Activated naive CD4-positive, alpha-beta T cell treated with anti-CD3 and anti-CD28 coated beads, Interleukin-2, amount 50 U/mL, for 24 hours (primary cell): ENCODE data around the gene WDR88.

Source experiments
- H3K27ac Mint-ChIP-seq: one replicate; pipeline ENCODE4 v1.8.0; 2021; ENCODE audit warnings: mild to moderate bottlenecking, mixed read lengths
- H3K27me3 Mint-ChIP-seq: one replicate; pipeline ENCODE4 v1.8.0; 2021; ENCODE audit warnings: mixed read lengths
- H3K36me3 Mint-ChIP-seq: one replicate; pipeline ENCODE4 v1.8.0; 2021; ENCODE audit warnings: mixed read lengths
- H3K4me1 Mint-ChIP-seq: one replicate; pipeline ENCODE4 v1.8.0; 2021; ENCODE audit warnings: mixed read lengths
- H3K4me3 Mint-ChIP-seq: one replicate; pipeline ENCODE4 v1.8.0; 2021; ENCODE audit warnings: mild to moderate bottlenecking, mixed read lengths
- H3K9me3 Mint-ChIP-seq: one replicate; pipeline ENCODE4 v1.8.0; 2021; ENCODE audit warnings: mixed read lengths

WDR88 gene

DNA sequence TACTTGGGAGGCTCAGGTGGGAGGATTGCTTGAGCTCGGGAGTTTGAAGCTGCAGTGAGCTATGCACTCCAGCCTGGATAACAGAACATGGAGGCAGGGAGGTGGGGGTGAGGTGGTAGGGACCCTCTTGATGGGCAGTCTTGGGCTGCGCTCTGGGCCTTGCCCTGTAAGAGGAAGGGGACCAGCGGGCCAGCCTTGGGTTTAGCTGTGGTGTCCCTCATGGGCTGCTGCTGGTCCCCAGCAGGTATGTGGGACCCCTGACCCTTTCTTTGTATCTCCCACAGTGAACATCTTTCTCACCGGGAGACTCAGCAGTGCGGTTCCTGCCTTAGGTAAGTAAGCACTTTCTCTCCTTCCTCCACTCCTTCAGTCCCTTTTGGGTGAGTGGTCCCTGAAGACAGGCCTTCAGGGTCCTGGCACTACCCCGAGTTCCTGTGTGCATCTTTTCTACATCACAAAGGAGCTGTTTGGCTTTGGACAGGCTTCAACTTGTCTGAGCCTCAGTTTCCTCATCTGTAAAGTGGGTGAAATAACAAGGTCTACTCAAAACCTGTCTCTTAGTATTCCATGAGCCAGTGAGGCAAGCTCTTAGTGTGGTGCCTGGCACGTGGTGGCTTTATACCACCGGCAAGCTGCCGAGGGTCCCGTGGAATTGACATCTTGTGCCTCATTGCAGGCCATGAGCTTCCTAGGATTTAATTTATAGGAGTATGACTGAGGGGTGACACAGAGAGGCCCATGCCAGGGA lies 64.7 kb downstream of the WDR88 start:
- Mint-ChIP-seq H3K4me3 (no peak overlapping the region), H3K27ac (no peak overlapping the region), H3K27me3 (peaks cover 19% of the 10 kb centered on the region), H3K9me3 (no peaks in the 10 kb centered on the region), H3K36me3 (no peaks in the 10 kb centered on the region), H3K4me1 (no peaks in the 10 kb centered on the region)

DNA sequence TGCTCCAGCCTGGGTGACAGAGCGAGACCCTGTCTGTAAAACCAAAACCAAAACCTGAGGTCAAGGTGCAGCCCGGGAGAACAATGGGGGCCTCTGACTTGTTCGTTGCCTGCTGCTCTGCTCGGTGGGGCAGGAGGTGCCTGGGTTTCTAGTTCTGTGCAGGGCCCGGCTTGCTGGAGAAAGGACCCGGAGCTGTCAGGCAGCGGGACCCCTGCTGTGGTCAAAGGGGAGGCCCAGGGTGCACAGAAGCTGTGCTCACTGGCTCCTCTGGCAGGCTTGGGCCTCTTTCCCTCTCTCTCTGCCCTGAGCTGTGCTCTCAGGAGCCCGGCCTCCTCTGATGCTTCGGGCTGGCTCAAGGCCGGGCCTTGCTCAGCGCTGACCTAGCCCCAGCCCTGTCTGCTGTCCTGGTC lies 65.7 kb downstream of the WDR88 start:
- Mint-ChIP-seq H3K4me1 (no peaks in the 10 kb centered on the region), H3K27ac (no peak overlapping the region), H3K4me3 (no peak overlapping the region), H3K36me3 (no peaks in the 10 kb centered on the region), H3K27me3 (peaks cover 13% of the 10 kb centered on the region), H3K9me3 (no peaks in the 10 kb centered on the region)

DNA sequence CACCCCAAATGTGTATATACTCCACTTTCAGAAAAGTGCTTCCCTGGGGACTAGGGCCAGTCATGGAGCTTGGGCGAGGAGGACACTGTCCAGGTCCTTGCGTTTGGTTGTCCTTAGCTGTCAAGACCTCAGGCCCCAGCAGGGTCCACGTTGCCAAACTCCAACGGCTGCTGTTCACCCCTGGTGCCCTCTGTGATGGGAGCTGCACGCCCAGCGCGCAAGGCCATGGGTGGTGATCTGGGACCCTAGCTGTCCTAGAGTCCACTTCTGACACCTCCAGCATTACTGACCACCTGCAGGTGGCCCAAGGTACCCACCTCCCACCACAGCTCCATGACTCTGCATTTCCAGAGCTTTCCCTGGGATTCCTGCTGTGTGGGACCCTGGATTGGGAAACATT lies 66.3 kb downstream of the WDR88 start:
- H3K27me3 Mint-ChIP-seq: peaks cover 9% of the 10 kb centered on the region
- H3K36me3 Mint-ChIP-seq: no peaks in the 10 kb centered on the region
- no peaks in the 10 kb centered on the region for H3K4me1 Mint-ChIP-seq
- no peaks in the 10 kb centered on the region for H3K9me3 Mint-ChIP-seq
- no peak overlapping the region for H3K4me3 Mint-ChIP-seq
- H3K27ac Mint-ChIP-seq: no peak overlapping the region

DNA sequence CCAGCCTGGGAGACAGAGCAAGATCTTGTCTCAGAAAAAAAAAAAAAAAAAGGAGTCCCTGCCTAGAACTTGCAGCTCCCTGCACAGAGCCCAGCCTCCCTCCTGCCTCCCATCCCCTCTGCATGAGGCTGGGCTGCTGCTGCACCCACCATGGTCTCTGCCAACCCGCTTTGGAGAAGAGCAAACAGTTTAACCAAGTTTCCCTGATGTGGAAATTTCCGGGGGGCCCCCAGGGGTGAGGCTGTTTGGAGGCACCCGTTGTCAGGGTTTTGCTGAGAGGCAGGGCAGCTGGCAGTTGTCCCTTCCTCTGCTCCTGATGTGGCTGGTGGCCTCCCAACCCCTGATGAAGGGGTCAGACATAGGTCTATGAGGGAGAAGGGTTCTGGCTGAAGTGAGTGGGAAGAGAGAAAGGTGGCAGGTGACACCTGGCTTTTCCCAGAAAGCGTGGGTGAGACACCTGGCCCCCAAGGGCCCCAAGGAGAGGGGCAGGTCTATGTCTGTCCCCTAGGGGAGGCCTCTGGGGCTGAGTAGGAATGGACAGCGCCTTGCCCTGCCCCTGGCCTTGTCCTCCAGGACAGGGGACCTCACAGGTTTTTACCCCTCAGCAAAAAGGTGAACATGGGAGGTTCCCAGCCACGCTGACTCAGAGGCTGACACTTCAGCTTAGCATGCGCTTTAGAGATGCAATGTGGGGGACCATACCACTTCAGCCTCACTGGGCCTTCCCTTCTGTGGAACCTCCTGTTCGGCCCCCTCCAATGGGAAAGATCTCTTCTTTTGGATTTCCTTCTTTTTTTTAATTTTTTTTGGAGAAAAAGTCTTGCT lies 67.7 kb downstream of the WDR88 start:
- Mint-ChIP-seq H3K4me3 (no peak overlapping the region), H3K36me3 (no peaks in the 10 kb centered on the region), H3K4me1 (no peaks in the 10 kb centered on the region), H3K27ac (no peak overlapping the region), H3K27me3 (peaks cover 4% of the 10 kb centered on the region), H3K9me3 (no peaks in the 10 kb centered on the region)

DNA sequence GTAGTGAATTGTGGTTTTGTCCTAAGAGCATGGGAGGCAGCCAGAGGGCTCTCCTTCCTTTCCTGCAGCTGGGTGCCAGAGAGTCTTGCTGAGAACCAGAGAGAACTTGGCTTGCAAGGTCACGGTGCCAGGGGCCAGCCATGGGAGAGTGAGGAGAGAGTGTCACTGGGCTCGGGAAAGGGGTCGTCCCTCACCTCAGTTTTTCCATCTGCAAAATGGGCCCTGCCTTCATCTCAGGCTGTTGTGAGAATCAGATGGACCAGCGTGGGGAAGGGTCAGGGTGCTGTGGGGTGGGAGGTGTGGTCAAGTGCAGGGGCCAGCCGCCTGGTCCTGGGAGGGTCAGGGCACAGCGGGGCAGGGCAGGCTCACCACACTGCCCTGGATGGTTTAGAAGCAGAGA lies 69.6 kb downstream of the WDR88 start:
- Mint-ChIP-seq H3K27ac (no peak overlapping the region), H3K4me3 (no peak overlapping the region), H3K27me3 (peaks cover 4% of the 10 kb centered on the region), H3K9me3 (no peaks in the 10 kb centered on the region), H3K36me3 (no peaks in the 10 kb centered on the region), H3K4me1 (no peaks in the 10 kb centered on the region)

DNA sequence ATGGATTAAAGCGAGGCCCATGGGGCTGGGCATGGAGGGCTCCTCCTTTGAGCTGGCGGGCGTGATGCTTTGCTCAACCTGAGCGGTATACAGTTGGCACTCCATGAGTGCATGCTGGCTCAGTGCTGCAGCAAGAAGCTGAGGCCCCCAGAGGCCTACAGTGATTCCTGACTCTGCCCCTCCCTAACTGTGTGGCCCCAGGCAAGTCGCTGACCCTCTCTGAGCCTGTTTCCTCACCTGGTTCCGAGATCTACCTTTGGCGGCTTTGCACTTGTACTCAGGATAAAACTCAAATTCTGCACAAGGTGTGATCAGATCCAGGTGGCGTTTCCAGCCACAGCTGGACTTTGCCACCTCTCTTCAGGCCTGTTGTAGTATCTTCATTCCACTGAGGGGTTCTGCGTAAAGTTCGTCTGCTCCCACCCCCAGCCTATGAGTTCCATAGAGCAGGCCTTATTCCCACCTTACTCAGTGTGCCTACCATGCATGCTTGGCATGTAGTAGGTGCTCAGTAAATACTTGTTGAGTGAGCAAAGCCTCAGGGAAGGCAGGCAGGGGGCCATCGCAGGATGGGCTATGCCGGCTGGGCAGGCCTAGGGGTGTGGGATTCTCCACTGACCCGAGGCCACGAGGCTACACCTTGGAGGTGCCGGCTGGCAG lies 70.1 kb downstream of the WDR88 start:
- no peaks in the 10 kb centered on the region for H3K4me1 Mint-ChIP-seq
- no peak overlapping the region for H3K4me3 Mint-ChIP-seq
- no peak overlapping the region for H3K27ac Mint-ChIP-seq
- no peaks in the 10 kb centered on the region for H3K9me3 Mint-ChIP-seq
- H3K27me3 Mint-ChIP-seq: peaks cover under 1% of the 10 kb centered on the region
- no peaks in the 10 kb centered on the region for H3K36me3 Mint-ChIP-seq

DNA sequence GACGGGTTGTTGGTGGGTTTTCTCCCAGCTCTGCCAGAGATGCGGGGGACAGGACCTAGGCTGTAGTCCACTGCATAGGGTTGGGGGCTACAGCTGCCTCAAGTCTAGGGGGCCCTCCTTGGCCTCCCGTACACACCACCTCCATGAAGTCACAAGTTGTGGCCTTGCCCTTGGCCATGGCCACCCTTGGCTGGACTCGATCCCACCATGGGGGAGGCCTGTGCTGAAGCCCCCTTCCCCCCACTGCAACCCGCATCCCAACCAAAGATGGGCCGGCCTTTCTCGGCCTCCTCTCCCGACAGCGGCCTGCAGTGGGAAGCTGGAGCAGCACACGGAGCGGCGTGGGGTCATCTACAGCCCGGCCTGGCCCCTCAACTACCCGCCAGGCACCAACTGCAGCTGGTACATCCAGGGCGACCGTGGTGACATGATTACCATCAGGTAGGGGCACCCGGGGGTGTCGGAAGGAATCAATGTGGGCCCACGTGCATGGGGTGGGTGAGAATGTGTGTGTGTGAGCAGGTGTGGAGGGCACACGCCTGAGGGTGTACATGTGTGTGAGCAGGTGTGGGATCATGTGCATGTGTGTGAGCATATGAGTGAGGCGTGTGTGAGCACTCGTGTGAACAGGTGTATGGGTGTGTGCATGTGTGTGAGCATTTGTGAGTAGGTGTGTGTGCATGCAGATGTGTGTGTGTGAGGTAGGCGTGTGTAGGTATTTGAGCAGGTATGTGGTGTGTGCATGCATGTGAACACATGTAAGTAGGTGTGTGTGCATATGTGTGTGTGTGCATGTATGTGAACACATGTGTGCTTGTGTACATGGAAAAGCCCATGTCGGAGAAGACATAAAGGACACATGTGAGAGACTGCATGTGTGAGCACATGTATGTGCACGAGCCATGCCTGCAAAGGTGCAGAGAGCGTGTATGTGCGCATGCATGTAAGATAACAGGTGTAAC lies 70.9 kb downstream of the WDR88 start:
- Mint-ChIP-seq H3K27ac (no peak overlapping the region), H3K36me3 (no peaks in the 10 kb centered on the region), H3K9me3 (no peaks in the 10 kb centered on the region), H3K4me1 (no peaks in the 10 kb centered on the region), H3K4me3 (no peak overlapping the region), H3K27me3 (no peaks in the 10 kb centered on the region)

DNA sequence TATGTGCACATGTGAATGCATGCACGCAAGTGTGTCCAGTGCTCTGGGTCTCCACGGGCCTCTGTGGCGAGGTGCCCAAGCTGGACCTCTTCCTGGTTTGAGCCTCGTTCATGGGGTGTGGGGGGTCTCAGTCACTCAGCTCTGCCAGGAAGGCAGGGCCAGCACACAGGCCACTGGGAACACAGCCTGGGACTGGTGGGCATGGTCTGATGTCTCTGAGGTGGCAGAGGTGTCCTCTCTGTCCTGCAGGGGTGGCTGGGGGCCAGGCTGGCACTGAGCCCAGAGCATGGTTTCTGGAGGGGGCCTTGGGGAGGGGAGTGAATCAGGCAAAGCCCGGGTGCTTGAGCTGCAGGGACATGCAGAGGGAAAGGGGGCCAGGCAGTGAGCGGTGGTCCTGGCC lies 71.6 kb downstream of the WDR88 start:
- Mint-ChIP-seq H3K27me3 (no peaks in the 10 kb centered on the region), H3K4me3 (no peak overlapping the region), H3K27ac (no peak overlapping the region), H3K4me1 (no peaks in the 10 kb centered on the region), H3K9me3 (no peaks in the 10 kb centered on the region), H3K36me3 (no peaks in the 10 kb centered on the region)

DNA sequence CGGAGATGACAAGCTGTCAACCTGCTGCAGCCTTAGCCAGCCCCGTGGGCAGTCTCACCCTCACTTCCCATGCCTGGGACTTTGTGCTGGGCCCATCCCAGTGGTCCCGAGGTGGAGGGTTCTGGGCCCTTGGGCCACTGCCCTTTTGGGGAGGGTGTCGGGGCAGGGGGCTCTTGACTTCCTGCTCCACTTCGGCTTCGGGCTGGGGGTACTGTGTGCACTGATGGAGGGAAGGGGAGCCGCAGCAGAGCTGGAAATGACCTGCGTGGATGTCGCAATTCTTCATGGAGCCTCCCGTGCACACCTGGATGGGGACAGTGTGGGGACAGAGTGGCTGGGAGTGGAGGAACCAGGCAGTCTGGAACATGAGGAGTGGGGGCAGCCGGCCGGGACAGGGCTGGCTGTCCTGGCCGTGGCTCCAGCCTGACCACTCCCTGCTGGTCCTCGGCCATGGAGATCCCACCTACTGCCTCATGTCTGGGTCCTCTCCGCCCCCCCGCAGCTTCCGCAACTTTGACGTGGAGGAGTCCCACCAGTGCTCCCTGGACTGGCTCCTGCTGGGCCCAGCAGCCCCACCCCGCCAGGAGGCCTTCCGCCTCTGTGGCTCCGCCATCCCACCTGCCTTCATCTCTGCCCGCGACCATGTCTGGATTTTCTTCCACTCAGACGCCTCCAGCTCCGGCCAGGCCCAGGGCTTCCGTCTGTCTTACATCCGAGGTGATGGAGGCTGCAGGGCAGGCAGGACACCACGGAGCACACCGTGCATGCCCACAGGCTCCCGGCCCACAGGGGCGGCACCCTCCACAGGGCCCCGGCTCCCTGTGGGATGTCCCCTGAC lies 72.4 kb downstream of the WDR88 start:
- H3K9me3 Mint-ChIP-seq: no peaks in the 10 kb centered on the region
- H3K27ac Mint-ChIP-seq: no peak overlapping the region
- no peak overlapping the region for H3K4me3 Mint-ChIP-seq
- H3K36me3 Mint-ChIP-seq: no peaks in the 10 kb centered on the region
- no peaks in the 10 kb centered on the region for H3K27me3 Mint-ChIP-seq
- no peaks in the 10 kb centered on the region for H3K4me1 Mint-ChIP-seq

DNA sequence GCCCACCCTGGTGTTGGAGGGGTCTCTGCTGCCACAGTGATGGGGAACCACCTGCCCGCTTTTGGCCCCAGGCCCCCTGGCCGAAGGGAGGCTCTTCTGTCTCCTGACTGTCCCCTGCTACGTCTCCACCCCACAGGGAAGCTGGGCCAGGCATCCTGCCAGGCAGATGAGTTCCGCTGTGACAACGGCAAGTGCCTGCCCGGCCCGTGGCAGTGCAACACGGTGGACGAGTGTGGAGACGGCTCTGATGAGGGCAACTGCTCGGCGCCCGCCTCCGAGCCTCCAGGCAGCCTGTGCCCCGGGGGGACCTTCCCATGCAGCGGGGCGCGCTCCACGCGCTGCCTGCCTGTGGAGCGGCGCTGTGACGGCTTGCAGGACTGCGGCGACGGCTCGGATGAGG lies 73.2 kb downstream of the WDR88 start:
- no peak overlapping the region for H3K27ac Mint-ChIP-seq
- H3K9me3 Mint-ChIP-seq: no peaks in the 10 kb centered on the region
- no peaks in the 10 kb centered on the region for H3K27me3 Mint-ChIP-seq
- no peaks in the 10 kb centered on the region for H3K4me1 Mint-ChIP-seq
- H3K36me3 Mint-ChIP-seq: no peaks in the 10 kb centered on the region
- H3K4me3 Mint-ChIP-seq: no peak overlapping the region

DNA sequence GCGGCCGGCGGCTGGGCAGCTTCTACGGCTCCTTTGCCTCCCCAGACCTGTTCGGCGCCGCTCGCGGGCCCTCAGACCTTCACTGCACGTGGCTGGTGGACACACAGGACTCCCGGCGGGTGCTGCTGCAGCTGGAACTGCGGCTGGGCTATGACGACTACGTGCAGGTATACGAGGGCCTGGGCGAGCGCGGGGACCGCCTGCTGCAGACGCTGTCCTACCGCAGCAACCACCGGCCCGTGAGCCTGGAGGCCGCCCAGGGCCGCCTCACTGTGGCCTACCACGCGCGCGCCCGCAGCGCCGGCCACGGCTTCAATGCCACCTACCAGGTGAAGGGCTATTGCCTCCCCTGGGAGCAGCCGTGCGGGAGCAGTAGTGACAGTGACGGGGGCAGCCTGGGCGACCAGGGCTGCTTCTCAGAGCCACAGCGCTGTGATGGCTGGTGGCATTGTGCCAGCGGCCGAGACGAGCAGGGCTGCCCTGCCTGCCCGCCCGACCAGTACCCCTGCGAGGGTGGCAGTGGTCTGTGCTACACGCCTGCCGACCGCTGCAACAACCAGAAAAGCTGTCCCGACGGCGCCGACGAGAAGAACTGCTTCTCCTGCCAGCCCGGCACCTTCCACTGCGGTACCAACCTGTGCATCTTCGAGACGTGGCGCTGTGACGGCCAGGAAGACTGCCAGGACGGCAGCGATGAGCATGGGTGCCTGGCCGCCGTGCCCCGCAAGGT lies 73.8 kb downstream of the WDR88 start:
- H3K27ac Mint-ChIP-seq: no peak overlapping the region

DNA sequence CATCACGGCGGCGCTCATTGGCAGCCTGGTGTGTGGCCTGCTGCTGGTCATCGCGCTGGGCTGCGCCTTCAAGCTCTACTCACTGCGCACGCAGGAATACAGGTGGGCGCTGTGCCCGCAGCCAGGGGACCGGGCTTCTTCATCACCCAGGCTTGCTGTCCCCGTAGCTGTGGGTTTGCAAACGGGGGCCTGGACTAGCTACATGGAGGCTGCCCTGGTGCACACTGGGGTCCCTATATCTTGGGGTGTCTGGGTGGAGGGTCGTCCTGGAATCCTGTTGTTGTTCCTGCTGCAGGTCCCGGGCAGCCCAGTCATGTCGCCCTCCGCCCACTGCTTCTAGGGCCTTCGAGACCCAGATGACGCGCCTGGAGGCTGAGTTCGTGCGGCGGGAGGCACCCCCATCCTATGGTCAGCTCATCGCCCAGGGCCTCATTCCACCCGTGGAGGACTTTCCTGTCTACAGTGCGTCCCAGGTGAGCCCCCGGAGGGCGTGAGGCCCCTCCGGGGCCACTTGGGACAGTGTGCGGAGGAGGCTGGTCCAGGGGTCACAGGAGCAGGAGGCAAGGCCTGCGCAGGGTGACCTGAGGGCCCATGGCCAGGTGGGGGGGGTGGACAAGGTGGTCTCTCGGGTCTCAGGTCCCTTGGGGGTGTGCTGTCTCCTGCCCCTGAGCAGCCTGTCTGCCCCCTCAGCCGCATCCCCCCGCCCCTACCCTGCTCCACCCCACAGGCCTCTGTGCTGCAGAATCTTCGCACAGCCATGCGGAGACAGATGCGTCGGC lies 74.5 kb downstream of the WDR88 start:
- Mint-ChIP-seq H3K9me3 (no peaks in the 10 kb centered on the region), H3K4me3 (no peak overlapping the region), H3K27me3 (no peaks in the 10 kb centered on the region), H3K36me3 (no peaks in the 10 kb centered on the region), H3K4me1 (no peaks in the 10 kb centered on the region), H3K27ac (no peak overlapping the region)

More for the DNA sequence above, 73.8 kb downstream of the WDR88 start:
- Mint-ChIP-seq H3K36me3 (no peaks in the 10 kb centered on the region), H3K27me3 (no peaks in the 10 kb centered on the region), H3K9me3 (no peaks in the 10 kb centered on the region), H3K4me3 (no peak overlapping the region), H3K4me1 (no peaks in the 10 kb centered on the region)

DNA sequence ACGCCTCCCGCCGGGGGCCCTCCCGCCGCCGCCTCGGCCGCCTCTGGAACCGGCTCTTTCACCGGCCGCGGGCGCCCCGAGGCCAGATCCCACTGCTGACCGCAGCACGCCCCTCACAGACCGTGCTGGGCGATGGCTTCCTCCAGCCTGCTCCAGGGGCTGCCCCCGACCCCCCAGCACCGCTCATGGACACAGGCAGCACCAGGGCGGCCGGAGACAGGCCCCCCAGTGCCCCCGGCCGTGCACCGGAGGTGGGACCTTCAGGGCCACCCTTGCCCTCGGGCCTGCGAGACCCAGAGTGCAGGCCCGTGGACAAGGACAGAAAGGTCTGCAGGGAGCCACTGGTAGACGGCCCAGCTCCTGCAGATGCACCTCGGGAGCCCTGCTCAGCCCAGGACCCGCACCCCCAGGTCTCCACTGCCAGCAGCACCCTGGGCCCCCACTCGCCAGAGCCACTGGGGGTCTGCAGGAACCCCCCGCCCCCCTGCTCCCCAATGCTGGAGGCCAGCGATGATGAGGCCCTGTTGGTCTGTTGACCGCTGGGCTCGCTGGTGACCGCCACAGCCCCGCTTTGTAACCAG lies 75.2 kb downstream of the WDR88 start:
- H3K27ac Mint-ChIP-seq: no peak overlapping the region
- H3K4me1 Mint-ChIP-seq: no peaks in the 10 kb centered on the region
- H3K27me3 Mint-ChIP-seq: no peaks in the 10 kb centered on the region
- no peaks in the 10 kb centered on the region for H3K36me3 Mint-ChIP-seq
- no peak overlapping the region for H3K4me3 Mint-ChIP-seq
- no peaks in the 10 kb centered on the region for H3K9me3 Mint-ChIP-seq
